GM18868 (cell line): ENCODE results near the gene TK1.
"Not testable (repeated sequence)": the region's sequence is repeated elsewhere in the genome, so short reads cannot be mapped to it uniquely, and the experiment has no call there.

Source experiments
- ATAC-seq: cut with Tn5 transposase; IDR thresholded peaks from one replicate; pipeline ENCODE4 v1.9.1; 2021; ENCODE audit warnings: mild to moderate bottlenecking, moderate library complexity; ENCODE audit not compliant: unreplicated experiment

The TK1 gene, protein sequence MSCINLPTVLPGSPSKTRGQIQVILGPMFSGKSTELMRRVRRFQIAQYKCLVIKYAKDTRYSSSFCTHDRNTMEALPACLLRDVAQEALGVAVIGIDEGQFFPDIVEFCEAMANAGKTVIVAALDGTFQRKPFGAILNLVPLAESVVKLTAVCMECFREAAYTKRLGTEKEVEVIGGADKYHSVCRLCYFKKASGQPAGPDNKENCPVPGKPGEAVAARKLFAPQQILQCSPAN

DNA sequence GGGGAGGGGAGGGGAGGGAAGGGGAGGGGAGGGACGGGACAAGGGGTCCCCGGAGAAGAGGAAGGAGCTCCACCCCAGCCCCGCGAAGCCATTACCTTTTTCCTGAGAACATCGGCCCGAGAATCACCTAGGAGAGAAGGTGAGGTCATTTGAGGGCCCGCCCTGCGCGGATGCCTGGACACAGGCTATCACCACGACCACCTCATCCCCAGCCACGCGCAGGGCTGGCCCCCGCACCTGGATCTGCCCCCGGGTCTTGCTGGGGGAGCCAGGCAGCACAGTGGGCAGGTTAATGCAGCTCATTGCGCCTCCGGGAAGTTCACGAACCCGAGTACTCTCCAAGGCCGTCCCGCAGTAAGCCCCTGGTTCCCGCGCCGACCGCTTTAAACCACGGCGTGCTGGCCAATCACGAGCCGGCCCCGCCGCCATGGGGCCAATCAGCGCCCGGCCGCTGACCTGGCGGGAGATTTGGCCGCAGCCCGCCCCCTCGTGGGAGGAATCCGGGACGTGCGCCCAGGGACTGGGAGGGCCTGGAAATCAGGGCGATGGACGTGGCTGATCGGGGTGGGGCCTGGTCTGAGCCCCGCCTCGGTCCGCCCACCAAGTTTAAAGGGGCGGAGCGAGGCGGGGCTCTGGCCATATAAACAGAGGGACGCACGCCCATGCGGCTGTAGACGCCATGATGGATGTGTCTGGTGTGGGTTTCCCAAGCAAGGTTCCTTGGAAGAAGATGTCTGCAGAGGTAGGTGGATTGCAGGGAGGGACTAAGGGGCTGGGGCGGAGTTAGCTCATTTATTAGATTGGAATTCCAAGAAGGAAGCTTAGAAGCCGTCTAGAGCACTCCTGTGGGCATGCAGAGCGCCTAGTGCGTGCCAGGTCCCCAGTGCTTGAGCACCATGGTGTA is at the start of gene TK1, which contains the start of gene AFMID:
TSS of gene TK1 (minus strand) at position 361 of the 904 bp plus-strand sequence. CDS start at position 303, 58 bp downstream.
TSS of gene AFMID (plus strand) at position 671 of the 904 bp plus-strand sequence. CDS start at position 680, 9 bp downstream.
- peak; percentile 90 for ATAC-seq

DNA sequence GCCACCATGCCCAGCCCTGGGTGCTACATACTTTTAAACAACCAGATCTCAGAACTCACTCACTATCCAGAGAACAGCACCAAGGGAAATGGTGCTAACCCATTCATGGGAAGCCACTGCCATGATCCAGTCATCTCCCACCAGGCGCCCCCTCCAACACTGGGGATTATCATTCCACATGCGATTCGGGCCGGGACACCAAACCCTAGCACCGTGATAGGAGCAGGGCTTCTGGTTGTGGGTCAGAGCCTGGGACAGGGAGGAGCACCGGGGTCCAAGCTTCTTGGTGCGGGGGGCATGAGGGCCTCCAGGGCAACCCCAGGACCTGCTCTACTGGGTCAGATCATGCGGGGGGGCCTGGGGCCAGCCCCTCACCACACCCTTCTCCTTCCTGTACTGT is 49.0 kb upstream of the TK1 start:
- ATAC-seq: no peak

DNA sequence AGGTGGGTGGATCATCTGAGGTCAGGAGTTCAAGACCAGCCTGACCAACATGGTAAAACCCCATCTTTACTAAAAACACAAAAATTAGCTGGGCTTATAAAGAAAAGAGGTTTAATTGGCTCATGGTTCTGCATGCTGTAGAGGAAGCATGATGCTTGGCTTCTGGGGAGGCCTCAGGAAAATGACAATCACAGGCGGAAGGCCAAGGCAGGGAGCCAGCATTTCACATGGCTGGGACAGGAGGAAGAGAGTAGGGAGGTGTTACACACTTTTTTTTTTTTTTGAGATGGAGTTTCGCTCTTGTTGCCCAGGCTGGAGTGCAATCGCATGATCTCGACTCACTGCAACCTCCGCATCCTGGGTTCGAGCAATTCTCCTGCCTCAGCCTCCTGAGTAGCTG is 48.2 kb upstream of the TK1 start:
- not testable (repeated sequence) for ATAC-seq

DNA sequence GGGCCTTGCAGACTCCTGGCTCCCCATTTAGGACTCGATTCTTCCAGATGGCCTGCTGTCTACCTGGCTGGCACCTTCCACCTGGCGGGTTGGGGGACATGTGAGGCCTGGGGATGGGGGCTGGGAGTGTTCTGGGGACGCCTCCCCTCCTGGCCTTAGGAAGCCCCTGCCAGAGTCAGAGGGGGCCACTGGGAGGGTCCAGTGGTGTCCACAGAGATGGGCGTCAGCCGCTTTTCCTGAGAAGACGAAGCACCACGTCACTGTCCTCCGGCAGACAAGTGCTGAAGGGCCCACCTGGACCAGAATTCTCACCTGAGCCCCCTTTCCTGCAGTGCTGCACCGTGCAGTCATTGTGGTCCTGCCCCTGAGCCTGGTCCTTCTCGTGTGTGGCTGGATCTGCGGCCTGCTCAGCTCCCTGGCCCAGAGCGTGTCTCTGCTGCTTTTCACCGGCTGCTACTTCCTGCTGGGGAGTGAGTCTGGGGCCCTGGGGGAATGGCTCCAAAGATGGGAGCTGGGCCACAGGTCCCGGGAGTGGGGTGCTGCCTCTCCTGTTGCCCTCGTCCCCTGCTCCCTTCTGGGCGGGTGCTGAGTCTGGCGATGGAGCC is 47.5 kb upstream of the TK1 start:
- ATAC-seq: no peak

DNA sequence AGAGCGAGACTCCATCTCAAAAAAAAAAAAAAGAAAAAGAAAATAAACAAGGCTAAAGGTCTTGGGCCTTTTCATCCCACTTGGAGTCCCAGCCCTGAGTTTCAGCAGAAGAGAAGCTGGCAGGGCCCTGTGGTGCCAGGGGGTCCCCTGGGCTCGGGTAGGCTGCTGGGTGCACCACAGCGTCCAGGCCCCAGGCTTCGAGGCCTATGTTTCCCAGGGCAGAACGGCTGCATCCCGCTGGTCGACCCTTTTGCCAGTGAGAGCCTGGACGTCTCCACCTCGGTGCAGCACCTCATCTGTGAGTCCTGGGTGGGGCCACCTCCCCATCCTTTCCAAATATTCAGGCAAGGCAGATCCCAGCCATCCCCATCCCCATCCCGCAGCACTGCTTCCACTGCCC is 46.8 kb upstream of the TK1 start:
- no peak for ATAC-seq

DNA sequence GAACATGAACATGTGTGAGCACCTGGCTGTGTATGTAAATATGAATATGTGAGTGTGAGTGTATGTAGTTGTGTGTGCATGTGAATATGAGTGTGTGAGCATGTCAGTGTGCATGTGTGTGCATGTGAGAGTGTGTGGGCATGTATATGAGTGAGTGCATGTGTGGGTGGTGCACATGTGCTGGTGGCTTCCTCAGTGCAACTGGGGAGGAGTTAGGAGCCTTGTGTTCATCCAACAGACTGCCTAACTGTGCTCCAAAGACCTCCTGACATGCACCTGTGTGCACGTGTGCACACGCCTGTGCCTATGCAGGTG is 46.0 kb upstream of the TK1 start:
- ATAC-seq: no peak

DNA sequence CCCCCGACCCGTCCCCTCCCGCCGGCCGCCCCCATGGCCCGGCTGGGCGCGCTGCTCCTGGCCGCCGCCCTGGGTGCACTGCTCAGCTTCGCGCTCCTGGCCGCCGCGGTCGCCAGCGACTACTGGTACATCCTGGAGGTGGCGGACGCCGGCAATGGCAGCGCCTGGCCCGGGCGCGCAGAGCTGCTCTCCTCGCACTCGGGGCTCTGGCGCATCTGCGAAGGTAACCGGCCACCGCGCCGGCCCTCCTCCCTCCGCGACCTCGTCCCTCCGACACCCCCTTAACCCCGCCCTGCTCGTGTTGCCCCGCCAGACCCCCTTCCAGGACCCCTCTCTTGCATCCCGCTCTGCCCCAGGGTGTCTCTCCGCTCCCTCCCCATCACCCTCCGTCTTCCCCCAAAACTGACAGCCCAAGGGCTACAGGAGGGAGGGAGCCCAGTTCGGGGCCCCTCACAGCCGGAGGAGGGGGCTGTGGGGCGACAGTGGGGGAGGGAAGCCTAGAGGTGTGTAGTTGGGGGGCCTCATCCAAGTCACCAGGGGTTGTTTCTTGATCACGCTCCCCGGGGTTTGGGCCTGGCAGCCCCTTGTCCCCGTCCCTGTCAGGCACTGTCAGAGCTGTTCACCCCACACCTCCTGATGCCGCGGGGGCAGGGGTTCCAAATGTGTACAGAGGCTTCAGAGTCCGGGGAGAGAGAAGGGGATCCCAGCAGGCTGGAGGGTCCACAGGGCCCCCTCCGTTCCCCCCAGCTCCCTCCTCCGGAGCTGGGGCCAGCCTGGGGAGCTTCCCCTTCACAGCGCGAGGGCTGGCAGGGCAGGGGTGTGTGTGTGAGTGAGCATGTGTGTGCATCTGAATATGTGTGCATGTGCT is 45.4 kb upstream of the TK1 start:
- ATAC-seq: no peak

DNA sequence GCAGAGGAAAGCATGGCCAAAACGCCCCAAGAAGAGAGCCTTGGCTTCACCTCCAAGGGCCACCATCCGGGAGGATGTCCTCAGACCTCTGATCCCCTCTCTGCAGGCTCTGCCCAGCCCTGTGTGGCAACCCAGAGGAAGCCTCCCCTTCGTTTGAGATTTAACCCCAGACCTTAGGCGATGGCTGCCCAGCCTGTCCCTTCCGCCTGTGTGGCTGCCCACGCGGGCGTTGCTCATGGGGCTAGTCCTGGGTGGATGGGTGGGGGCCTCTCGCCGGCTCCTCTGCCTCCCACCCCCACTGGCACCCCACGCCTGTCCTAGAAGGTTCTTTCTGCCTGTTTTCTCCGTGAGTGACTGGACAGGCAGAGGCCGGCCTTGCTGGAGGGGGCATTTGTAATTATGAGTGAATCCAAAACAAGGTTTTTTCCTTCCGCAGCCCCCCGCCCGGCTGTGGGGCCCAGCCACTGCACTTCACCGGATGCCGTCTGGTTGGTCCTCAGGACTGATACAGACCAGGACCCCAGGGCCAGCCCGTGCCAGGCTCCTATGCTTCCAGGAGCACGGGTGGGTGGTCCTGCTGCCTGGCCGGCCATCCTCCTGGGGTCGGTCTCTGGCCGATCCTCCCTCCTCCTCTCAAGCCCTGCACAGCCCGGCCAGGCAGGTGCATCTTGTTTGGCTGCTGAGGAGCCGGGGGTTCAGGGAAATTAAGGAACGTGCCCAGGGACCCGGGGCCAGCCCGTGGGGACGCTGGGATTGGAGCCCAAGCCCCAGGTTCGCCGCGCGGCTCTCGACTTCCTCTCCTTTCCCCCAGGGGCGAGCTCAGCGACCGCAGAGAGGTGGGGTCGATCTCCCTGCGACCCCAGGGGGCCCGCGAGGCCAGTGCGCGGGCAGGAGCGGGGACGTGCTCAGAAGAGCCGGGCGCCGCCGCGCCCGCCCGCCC is 44.4 kb upstream of the TK1 start, which contains the start of gene TMEM235:
TSS of gene TMEM235 (plus strand) at position 636 of the 940 bp plus-strand sequence. CDS start 393 bp downstream, outside the sequence.
- no peak for ATAC-seq

DNA sequence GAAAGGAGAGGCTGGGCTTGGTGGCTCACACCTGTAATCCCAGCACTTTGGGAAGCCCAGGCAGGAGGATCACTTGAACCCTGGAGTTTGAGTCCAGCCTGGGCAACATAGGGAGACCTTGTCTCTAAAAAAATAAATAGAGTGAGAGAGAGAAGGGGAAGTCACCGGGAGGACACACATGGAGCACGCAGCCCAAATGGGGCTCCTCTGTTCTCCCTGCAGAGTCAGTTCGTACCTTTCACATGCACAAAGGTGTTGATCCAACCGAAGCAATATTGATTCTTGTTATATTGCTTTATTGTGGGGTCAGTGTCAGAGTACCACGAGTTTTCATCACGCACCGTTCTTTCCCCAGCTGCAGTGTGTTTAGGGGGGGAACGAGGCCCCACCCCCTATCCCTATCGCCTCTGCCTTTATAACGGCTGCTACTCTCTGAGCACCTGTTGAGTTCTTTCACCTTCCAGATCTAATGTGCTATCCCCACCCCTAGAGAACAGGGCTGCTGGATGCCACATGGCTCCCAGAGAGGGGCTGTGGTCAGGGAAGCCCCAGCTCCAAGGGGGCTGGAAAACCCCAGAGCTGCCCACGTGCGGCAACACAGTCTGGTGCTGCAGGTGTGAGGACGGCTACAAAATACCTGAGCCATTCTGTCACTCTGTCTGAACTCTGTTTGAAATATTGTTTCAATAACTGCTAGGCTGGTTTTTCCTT is 43.6 kb upstream of the TK1 start:
- ATAC-seq: no peak

DNA sequence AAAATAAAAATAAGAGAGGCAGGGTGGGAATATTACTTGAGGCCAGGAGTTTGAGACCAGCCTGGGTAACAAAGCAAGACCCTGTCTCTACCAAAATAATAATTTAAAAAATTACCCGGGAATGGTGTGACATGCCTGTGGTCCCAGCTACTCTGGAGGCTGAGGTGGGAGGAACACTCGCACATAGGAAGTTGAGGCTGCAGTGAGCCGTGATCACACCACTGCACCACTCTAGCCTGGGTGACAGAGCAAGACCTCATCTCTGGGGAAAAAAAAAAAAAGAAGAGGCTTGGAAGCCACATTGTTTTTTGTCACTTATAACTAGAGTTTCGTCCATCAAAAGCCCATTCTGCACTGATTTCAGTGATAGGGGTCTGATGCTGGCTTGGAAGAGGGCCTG is 41.3 kb upstream of the TK1 start:
- no peak for ATAC-seq

DNA sequence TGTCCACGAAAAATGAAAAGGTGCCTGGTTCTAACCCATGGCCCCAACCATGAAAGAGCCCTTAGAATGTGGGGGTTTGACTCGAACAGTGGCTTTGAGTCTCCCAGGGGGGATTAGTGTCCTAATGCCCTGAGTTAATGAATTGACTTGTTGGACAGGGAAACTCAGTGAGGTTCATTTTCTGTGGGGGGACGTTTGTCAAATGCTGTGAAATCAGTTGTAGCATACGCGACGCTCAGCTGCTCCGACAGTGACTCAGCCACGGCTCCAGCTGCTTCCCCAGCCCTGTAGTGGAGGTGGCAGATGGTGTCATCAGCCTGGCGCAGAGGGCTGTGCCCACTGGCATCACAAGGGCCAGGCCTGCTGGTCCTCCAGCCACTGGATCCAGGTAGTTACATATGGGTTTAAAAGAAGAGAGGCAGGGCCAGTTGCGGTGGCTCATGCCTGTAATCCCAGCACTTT is 40.6 kb upstream of the TK1 start:
- no peak for ATAC-seq

DNA sequence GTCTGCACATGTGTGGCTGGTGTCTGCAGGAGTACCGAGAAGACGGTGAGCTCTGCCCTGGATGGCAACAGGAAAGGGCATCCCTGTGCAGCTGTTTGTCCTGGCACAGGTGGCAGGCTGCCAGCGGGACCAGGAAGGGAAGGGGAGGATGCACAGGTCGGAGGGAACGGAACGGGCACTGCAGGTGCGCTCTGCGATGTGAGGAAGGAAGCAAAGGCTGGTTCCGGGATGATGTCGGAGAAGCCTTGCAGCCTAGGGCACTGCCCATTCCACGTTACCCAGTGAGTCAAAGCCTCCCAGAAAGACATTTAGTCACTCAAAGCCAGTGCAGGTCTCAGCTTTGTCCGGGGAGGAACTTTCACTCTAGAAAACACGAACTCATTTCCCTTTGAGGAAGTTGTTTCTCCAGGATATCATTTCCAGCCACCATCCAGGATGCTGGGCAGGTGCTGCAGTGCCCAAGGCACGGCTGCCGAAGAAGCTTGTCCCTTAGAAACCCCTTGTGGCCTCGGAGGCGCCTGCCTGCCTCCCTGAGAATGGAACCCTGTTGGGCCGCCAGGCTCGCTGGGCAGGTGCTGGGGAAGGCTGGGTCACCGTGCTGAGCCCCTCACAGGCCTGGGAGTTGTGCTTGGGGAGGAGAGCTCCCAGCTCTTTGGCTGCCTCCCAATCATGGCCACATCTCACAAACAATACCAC is 40.1 kb upstream of the TK1 start:
- no peak for ATAC-seq

DNA sequence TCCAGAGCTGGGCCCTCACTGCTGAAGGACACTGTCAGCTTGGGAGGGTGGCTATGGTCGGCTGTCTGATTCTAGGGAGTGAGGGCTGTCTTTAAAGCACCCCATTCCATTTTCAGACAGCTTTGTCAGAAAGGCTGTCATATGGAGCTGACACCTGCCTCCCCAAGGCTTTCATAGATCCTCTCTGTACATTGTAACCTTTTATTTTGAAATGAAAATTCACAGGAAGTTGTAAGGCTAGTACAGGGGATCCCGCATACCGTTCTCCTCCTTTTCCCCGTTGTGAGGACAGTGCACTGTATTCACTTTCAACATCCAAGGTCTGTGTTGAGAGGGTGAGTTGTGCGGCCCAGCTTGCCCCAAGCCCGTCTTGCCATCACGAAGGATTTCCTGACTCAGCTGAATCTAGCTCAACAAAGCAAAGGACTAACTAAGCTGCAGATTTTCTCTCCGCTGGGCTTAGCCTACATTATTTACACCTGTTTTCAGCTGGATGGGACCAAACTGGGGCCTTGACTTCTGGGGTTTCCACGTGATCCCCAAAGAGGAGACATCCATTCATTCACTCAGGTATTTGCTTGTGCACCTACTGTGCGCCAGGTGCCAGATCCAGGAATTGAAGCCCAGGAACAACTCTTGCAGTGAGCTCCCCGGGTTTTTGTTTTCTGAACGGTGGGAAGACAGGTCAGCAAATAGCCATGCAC is 39.4 kb upstream of the TK1 start:
- ATAC-seq: no peak

DNA sequence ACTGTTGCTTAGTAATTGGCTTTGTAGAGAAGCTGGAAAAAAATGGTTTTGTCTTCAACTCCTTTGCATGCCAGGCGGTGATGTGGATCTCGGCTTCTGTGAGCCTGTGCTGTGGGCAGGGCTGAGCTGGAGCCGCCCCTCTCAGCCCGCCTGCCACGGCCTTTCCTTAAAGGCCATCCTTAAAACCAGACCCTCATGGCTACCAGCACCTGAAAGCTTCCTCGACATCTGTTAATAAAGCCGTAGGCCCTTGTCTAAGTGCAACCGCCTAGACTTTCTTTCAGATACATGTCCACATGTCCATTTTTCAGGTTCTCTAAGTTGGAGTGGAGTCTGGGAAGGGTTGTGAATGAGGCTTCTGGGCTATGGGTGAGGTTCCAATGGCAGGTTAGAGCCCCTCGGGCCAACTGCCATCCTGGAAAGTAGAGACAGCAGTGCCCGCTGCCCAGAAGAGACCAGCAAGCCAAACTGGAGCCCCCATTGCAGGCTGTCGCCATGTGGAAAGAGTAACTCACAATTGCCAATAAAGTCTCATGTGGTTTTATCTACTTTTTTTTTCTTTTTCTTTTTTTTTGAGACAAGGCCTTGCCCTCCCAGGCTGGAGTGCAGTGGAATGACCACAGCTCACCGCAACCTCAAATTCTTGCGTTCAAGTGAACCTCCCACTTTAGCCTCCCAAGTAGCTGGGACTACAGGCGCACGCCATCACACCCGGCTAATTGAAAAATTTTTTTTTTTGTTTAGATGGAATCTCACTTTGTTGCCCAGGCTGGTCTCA is 38.4 kb upstream of the TK1 start:
- ATAC-seq: no peak

DNA sequence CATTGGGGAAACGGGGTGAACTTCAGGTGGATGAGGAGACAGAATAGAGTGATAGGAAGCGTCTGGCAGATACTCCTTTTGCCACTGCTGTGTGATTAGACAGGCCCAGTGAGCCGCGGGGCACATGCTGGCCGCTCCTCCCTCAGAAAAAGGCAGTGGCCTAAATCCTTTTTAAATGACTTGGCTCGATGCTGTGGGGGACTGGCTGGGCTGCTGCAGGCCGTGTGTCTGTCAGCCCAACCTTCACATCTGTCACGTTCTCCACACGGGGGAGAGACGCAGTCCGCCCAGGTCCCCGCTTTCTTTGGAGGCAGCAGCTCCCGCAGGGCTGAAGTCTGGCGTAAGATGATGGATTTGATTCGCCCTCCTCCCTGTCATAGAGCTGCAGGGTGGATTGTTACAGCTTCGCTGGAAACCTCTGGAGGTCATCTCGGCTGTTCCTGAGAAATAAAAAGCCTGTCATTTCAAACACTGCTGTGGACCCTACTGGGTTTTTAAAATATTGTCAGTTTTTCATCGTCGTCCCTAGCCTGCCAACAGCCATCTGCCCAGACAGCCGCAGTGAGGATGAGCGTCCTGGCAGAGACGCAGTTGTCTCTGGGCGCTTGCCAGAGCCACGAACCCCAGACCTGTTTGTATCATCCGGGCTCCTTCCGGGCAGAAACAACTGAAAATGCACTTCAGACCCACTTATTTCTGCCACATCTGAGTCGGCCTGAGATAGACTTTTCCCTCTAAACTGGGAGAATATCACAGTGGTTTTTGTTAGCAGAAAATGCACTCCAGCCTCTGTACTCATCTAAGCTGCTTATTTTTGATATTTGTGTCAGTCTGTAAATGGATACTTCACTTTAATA is 37.6 kb upstream of the TK1 start:
- ATAC-seq: no peak

DNA sequence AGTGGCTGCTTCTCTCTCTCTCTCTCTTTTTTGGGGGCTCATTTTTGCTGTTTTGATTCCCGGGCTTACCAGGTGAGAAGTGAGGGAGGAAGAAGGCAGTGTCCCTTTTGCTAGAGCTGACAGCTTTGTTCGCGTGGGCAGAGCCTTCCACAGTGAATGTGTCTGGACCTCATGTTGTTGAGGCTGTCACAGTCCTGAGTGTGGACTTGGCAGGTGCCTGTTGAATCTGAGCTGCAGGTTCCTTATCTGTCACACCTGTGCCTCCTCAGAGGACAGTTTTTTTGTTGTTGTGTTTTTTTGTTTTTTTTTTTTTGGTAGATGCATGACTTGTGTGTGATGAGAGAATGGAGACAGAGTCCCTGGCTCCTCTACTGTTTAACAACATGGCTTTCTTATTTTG is 36.9 kb upstream of the TK1 start:
- ATAC-seq: no peak
